ENCODE data around the gene SHISA4. TPM values are rescaled to one million over a fixed set of nuclear protein-coding genes. Genes with fewer than 3 reads are reported as not detected.

Gene SHISA4
- total and polyA plus RNA-seq, 2 donors from 2014 or later, result 10.4 to 37.6 TPM

- DNase-seq (no peak), FAIRE-seq (no peak)
- no peaks in the 10 kb centered on the region for H3K9me3 ChIP-seq (ENCODE audit: control insufficient read depth in 2 of 3, insufficient read depth in 1 of 3, low read length in 3 of 3)
- H3K36me3 ChIP-seq (ENCODE audit: control insufficient read depth in 2 of 3, insufficient read depth in 3 of 3, low read length in 3 of 3), result no peaks in the 10 kb centered on the region
- H3K27me3 ChIP-seq (ENCODE audit: control insufficient read depth, insufficient read depth, low read length), result no peaks in the 10 kb centered on the region
- H3K9ac ChIP-seq (ENCODE audit: low read length in 3 of 3), result no peak overlapping the region
- no peak for TF ChIP-seq CTCF (IDR thresholded peaks at IDR 0.05; ENCODE audit: borderline replicate concordance, extremely low read depth, insufficient read depth)
- intact Hi-C loops (cut with DNase I), result no loop called here
- no peak overlapping the region for H3K4me3 ChIP-seq (ENCODE audit: low read length in 3 of 3)
- H3K4me1 ChIP-seq (ENCODE audit: control insufficient read depth in 2 of 3, insufficient read depth in 2 of 3, low read depth in 1 of 3, low read length in 3 of 3), result peaks cover 0 to 5% (median 3%) of the 10 kb centered on the region in 3 donors
- no peak overlapping the region for H3K27ac ChIP-seq (ENCODE audit: low read depth in 2 of 2, low read length in 2 of 2)
Observed at GRCh38 chr1:201921952-201922558, 33.4 kb downstream of the SHISA4 start.

DNA sequence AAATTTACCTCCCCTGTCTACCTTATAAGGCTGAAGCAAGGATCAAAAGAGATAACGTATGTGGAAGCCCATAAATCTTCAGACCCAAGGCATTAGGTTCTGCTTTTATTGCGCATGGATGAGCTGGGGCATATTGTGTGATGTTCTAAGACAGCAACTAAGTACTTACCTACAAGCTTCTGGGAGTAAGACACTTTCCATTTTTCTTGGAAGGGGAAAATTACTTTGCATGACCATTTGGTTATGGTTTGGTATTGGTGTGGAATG, 36.5 kb downstream of the SHISA4 start:
- Histone ChIP-seq H3K9ac (ENCODE audit: low read length in 3 of 3) (no peak overlapping the region), H3K9me3 (ENCODE audit: control insufficient read depth in 2 of 3, insufficient read depth in 1 of 3, low read length in 3 of 3) (no peaks in the 10 kb centered on the region), H3K36me3 (ENCODE audit: control insufficient read depth in 2 of 3, insufficient read depth in 3 of 3, low read length in 3 of 3) (no peaks in the 10 kb centered on the region), H3K27me3 (ENCODE audit: control insufficient read depth, insufficient read depth, low read length) (no peaks in the 10 kb centered on the region), H3K4me3 (ENCODE audit: low read length in 3 of 3) (no peak overlapping the region), H3K27ac (ENCODE audit: low read depth in 2 of 2, low read length in 2 of 2) (no peak overlapping the region), H3K4me1 (ENCODE audit: control insufficient read depth in 2 of 3, insufficient read depth in 2 of 3, low read depth in 1 of 3, low read length in 3 of 3) (no peaks in the 10 kb centered on the region)
- intact Hi-C loops (cut with DNase I), result no loop called here
- DNase-seq (peak in 2 of 5 donors; percentile 70 to 72), FAIRE-seq (no peak)
- no peak for TF ChIP-seq CTCF (IDR thresholded peaks at IDR 0.05; ENCODE audit: borderline replicate concordance, extremely low read depth, insufficient read depth)

DNA sequence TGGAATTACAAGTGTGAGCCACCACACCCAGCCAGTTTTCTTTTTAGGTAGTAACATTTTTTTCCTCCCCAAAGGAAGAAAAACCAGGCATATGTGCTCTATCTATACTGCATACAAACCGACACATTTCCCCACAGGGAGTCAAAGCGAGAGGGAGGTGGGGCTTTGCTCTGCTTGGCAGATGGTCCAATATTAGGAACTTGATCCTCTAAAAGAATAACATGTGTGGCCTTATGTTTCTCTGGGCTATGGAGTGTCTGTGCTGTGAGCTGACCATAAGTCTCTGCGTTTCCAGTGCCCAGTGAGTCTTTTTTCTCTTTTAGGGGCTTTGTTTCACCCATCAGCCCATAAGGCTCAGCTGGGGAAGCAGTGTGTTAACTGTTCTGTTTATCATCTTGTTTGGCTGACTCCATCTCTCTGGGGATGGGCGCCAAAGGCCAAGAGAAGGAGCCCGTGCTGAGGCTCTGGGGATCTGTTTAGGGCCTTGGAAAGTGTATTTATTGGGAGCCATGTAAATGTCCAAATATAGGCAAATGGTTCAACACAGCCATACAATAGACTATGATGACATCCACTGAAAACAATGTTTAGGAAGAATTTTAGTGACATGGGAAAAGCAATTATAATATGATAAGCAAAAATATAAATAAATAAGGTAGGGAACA, 37.4 kb downstream of the SHISA4 start:
- H3K9ac ChIP-seq (ENCODE audit: low read length in 3 of 3), result no peak overlapping the region
- TF ChIP-seq CTCF (IDR thresholded peaks at IDR 0.05; ENCODE audit: borderline replicate concordance, extremely low read depth, insufficient read depth), result no peak
- H3K27ac ChIP-seq (ENCODE audit: low read depth in 2 of 2, low read length in 2 of 2), result no peak overlapping the region
- no peaks in the 10 kb centered on the region for H3K4me1 ChIP-seq (ENCODE audit: control insufficient read depth in 2 of 3, insufficient read depth in 2 of 3, low read depth in 1 of 3, low read length in 3 of 3)
- intact Hi-C loops (cut with DNase I), result no loop called here
- no peak overlapping the region for H3K4me3 ChIP-seq (ENCODE audit: low read length in 3 of 3)
- no peak for FAIRE-seq
- H3K36me3 ChIP-seq (ENCODE audit: control insufficient read depth in 2 of 3, insufficient read depth in 3 of 3, low read length in 3 of 3), result no peaks in the 10 kb centered on the region
- DNase-seq, result no peak
- no peaks in the 10 kb centered on the region for H3K9me3 ChIP-seq (ENCODE audit: control insufficient read depth in 2 of 3, insufficient read depth in 1 of 3, low read length in 3 of 3)
- H3K27me3 ChIP-seq (ENCODE audit: control insufficient read depth, insufficient read depth, low read length), result no peaks in the 10 kb centered on the region
